Adrenal gland (tissue), 5 donors: Measurements from ENCODE around the gene CLEC7A.

Experiments
- POLR2A ChIP-seq, 2 donors: fragments of 450-650 bp; IDR thresholded peaks; one replicate each; pipeline ENCODE4 v1.6.1; 2017; ENCODE audit warnings: antibody characterized with exemption in 2 of 2, mild to moderate bottlenecking in 2 of 2, moderate library complexity in 1 of 2
- TF ChIP-seq, protein P1 (sequence below), 6 experiments: fragments of 450-650 bp in 4 of 6; fragments of 200-600 bp in 2 of 6; sonication (generic) in 1 of 6; IDR thresholded peaks; 1 replicate in 5 of 6; 2 replicates in 1 of 6; pipeline versions ENCODE4 v1.5.1 to v1.8.0; 2016 to 2021; ENCODE audit warnings: antibody characterized with exemption in 6 of 6, mild to moderate bottlenecking in 2 of 6, moderate library complexity in 1 of 6
- donor health status: DM: no; HTN: no; CAD: no.

DNA sequence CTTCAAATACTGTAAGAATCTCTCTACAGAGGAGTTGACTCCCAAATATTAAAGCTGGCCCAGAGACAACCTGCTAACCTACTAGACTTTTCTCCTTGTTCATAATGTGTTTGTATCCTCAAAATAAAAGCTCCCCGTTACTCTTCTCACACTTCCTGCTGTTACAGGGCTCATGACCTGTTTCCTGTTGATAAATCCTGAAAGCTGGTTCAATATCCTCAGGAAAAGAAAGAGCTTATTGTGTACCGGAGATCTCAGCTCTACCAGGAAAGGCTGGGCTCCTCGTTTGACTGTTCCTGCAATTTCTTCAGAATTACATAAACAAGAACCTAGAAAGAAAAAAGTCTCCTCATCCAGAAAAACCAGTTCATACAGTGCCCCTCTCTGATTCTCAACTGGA is 62.1 kb downstream of the CLEC7A start:
- TF ChIP-seq, protein P1, sequence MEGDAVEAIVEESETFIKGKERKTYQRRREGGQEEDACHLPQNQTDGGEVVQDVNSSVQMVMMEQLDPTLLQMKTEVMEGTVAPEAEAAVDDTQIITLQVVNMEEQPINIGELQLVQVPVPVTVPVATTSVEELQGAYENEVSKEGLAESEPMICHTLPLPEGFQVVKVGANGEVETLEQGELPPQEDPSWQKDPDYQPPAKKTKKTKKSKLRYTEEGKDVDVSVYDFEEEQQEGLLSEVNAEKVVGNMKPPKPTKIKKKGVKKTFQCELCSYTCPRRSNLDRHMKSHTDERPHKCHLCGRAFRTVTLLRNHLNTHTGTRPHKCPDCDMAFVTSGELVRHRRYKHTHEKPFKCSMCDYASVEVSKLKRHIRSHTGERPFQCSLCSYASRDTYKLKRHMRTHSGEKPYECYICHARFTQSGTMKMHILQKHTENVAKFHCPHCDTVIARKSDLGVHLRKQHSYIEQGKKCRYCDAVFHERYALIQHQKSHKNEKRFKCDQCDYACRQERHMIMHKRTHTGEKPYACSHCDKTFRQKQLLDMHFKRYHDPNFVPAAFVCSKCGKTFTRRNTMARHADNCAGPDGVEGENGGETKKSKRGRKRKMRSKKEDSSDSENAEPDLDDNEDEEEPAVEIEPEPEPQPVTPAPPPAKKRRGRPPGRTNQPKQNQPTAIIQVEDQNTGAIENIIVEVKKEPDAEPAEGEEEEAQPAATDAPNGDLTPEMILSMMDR (IDR thresholded peaks at IDR 0.05): no peak
- TF ChIP-seq POLR2A (IDR thresholded peaks at IDR 0.05): no peak
